Astrocyte (in vitro differentiated cells and primary cell): ENCODE data around the gene CCSER1.

Source experiments
- EZH2 ChIP-seq: IDR thresholded peaks from 2 replicates; pipeline ENCODE4 v1.6.1; 2012; ENCODE audit warnings: mild to moderate bottlenecking, low read length, inconsistent platforms; ENCODE audit not compliant: insufficient read depth
- TF ChIP-seq, protein P1 (sequence below): IDR thresholded peaks from 2 replicates; pipeline ENCODE4 v1.5.1; 2011; ENCODE audit warnings: low read depth, mild to moderate bottlenecking, inconsistent platforms, low read length, moderate library complexity; ENCODE audit not compliant: insufficient read depth

DNA sequence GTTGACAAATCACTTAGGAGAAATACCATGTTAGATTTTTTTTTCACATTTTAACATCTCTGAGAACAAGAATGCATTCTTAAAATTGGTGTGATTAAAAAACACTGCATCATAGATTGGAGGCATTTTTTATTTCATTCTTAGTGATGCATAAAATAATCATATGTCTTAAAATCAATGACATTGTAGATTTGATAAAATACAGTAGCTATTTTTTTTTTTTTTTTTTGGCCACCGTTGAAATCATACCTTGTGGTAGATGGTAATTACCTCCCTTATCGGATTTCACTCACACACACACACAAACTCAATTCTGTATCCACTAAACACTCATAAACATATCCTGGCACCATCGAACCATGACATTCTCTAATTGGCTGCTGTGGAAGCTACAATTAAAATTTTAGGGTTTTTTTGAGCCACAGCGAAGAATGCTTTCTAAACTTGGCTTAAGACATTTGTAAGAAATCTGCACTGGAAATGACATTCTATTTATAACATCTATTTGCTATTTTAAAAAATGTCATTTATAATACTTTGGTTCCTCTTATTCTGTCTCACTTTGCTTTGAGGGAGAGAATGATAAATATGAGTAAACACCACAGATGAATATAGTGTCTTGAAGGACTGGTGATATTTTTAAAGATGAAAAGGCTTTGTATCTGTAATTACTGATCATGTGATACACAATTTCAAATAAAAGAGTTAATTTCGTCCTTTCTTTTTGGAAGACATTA, 60.1 kb downstream of the CCSER1 start:
- TF ChIP-seq EZH2: no peak
- TF ChIP-seq, protein P1, sequence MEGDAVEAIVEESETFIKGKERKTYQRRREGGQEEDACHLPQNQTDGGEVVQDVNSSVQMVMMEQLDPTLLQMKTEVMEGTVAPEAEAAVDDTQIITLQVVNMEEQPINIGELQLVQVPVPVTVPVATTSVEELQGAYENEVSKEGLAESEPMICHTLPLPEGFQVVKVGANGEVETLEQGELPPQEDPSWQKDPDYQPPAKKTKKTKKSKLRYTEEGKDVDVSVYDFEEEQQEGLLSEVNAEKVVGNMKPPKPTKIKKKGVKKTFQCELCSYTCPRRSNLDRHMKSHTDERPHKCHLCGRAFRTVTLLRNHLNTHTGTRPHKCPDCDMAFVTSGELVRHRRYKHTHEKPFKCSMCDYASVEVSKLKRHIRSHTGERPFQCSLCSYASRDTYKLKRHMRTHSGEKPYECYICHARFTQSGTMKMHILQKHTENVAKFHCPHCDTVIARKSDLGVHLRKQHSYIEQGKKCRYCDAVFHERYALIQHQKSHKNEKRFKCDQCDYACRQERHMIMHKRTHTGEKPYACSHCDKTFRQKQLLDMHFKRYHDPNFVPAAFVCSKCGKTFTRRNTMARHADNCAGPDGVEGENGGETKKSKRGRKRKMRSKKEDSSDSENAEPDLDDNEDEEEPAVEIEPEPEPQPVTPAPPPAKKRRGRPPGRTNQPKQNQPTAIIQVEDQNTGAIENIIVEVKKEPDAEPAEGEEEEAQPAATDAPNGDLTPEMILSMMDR: no peak
